Measurements from ENCODE around the gene SSR1.
"Not testable (repeated sequence)": the region's sequence is repeated elsewhere in the genome, so short reads cannot be mapped to it uniquely, and the experiment has no call there.

Gene SSR1

DNA sequence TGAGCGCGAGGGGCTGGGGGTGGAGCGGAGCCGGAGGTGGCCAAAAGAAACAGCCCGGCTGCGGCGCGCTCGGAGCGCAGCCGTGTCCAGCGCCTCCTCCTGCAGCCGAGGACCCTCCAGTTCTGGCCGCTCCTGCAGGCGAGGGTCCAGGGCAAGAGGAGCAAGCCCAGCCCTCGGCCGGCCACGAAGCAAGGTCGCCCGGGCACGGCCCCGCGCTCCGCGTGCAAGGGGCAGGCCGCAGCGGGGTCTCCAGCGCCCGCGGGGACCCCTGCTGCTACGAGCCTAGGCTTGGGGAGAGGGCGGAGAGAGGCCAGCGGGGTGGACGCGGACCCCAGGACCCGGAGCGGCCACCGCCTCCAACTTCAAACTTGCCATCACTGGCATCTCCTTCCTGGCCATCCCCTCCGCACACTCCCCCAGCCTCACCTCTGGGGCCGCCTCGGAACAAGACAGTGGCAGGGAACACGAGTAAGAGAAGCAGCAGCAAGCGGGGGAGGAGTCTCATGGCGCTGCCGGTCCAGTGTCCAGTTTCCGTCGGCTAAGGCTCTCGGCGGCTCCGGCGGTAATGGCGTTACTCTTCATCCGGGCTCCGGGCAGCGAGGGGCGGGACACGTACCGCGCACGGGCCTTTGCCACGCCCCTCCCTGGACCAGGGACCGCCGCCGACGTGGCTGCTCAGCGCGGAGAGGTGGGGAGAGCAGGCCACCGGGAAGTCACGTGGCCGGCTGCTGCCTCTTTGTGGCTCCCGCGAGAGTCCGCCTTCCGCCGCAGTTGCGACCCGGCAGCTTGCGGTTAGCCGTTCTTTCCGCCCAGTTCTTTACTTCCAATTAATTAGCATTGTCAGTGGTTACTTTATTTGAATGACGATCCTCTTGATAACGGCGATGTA lies at the start of gene SSR1:
Gene SSR1 (minus strand): TSS at position 584 of the 889 bp plus-strand sequence. CDS start 79 bp downstream, at position 505.
- DNase-seq, result peak; percentile 71 to 86 (median 79)

DNA sequence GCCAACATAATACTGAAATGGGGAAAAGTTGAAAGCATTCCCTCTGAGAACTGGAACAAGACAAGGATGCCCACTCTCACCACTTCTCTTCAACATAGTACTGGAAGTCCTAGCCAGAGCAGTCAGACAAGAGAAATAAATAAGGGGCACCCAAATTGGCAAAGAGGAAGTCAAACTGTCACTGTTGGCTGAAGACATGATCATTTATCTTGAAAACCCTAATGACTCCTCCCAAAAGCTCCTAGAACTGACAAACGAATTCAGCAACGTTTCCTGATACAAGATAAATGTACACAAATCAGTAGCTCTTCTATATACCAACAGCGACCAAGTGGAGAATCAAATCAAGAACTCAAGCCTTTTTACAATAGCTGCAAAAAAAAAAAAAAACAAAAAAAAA lies 38.9 kb upstream of the SSR1 start:
- not testable (repeated sequence) for DNase-seq

DNA sequence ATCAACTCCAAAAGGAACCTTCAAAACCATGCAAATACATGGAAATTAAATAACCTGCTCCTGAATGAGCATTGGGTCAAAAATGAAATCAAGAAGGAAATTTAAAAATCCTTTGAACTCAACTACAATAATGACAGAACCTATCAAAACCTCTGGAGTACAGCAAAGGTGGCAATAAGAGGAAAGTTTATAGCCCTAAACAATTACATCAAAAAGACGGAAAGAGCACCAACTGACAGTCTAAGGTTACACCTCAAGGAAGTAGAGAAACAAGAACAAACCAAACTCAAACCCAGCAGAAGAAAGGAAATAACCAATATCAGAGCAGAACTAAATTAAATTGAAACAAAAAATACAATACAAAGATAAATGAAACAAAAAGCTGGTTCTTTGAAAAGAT lies 37.6 kb upstream of the SSR1 start:
- not testable (repeated sequence) for DNase-seq

DNA sequence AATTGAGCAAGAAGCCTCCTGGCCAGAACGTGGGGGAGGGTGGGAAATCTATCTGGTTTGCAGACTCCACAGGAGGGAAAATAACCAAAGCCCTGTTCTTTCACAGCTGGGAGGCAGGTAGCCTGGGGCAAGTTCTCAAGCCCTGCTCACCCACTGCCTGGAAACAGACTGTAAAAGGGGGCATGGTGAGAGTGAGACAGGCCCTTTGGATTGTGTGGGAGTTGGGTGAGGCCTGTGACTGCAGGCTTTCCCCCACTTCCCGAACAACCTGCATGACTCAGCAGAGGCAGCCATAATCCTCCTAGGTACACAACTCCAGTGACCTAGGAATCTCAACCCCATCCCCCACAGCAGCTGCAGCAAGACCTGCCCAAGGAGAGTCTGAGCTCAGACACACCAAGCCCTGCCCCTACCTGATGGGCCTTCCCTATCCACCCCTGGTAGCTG lies 34.6 kb upstream of the SSR1 start:
- DNase-seq, result not testable (repeated sequence)

DNA sequence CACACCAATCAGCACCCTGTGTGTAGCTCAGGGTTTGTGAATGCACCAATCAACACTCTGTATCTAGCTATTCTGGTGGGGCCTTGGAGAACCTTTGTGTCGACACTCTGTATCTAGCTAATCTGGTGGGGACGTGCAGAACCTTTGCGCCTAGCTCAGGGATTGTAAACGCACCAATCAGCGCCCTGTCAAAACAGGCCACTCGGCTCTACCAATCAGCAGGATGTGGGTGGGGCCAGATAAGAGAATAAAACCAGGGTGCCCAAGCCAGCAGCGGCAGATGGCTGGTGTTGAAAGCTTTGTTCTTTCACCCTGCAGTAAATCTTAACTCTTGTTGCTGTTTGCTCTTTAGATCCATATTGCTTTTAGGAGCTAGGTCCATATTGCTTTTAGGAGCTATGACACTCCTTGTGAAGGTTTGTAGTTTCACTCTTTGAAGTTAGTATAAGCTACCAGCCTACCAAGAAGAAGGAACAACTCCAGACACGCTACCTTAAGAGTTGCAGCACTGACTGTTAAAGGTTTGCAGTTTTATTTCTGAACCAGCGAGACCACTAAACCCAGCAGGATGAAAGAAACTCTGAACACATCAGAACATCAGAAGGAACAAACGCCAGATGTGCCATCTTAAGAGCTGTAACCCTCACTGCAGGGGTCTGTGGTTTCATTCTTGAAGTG lies 31.9 kb upstream of the SSR1 start:
- not testable (repeated sequence) for DNase-seq

DNA sequence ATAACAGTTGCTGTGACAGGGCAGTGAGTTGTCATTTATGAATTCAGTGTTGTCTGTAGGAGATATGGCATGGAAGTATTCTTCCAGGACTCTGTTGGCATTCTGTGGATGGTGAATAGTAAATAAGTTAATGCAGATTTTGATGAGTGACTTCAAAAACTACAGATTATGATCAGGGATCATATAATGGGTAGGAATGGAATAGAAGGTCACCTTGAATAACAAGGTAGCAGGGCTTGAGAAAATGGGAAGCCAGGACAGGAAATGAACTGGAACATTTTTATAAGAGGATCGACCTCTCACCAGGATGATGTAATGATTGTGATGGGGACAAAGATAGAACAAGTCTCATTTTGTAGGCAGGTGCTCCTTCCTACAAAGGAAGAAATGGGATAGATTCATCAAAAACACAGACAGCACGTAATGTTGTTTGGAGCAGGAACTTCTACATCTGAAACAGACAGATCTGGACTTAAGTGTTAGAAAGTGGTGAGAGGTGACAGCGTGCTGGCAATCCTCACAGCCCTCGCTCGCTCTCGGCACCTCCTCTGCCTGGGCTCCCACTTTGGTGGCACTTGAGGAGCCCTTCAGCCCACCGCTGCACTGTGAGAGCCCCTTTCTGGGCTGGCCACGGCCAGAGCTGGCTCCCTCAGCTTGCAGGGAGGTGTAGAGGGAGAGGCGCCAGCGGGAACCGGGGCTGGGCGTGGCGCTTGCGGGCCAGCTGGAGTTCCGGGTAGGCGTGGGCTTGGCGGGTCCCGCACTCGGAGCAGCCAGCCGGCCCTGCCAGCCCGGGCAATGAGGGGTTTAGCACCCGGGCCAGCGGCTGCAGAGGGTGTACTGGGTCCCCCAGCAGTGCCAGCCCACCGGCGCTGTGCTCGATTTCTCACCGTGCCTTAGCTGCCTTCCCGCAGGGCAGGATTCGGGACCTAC lies 30.8 kb upstream of the SSR1 start:
- DNase-seq, result no peak

DNA sequence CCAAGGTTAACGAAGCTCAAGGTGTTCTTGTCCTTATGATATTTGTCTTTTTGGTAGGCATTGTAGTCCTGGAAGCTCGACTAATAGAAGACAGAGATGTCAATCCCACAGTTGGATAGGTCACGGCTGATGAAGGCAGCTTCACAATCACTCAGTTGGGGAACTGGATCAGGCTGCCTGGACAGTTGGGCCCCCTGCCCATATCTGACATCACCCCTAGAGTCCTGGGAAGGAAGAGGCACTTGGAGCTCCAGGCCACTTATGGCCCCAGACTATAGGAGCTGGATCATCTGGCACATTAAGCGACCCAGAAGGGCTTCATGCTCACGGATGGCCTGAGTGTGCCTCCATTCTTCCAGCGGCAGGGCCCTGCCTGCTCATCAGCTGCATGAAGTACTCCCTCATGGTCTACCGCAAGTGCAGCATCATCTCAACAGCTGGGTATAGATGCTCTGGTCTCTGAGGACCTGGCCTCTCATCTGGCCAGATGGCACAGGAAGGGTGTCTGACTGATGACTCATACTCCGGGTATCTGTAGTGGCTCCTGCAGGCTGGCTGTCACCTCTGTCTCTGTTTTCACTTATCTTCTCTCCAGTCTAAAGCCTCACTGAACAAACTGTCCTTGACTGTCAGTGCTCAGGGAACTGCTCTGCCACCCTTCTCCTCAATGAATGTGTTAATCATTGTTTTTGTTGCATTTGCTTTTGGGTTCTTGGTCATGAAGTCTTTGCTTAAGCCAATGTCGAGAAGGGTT lies 29.2 kb upstream of the SSR1 start:
- DNase-seq, result no peak

DNA sequence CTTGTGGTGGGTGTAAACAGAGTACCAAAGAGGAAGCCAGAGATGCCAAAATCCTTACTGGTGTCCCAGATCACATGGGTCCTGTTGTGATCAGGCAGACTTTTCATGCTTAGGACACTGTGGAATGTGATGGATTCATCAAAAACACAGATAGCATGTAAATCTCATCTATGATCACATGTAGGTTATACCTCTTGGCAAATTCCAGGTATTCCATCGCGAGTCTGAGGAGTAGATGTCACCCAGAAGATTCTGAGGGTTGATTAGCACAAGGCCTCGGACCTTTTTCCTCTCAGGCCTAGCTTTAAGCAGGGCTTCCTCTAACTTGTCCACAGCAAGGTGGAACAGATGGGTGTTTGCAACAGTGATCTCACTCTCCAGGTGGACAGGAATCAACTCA lies 28.3 kb upstream of the SSR1 start:
- DNase-seq, result no peak

DNA sequence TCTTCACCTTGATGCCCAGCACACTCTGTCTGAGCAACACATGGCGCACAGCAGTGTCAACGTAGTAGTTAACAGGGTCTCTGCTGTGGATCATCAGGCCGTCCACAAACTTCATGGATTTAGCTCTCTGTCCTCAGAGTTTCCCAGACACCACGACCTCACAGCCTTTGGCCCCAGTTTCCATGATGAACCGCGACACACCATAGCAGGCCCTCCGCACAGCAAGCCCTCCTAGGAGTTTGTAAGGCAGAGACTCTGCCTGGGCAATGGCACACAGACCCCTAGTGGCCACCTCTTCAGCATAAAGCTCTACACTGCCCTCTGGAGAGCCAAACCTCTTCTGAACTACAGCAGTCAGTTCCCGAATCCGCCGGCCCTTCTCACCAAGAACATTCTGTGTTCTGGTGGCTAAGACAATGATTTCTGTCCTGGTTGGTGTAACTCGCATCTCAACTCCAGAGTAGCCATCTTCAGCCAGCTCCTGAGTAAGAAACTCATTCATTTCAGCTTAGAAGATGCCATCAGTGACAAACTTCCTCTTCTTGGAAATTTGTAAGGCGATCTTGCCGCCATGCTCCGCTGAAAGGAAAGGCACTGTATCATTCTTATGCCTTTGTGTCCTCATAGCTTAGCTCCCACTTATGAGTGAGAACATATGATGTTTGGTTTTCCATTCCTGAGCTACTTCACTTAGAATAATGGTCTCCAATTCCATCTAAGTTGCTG lies 26.2 kb upstream of the SSR1 start:
- peak in 1 of 6 experiments; percentile 1 for DNase-seq

DNA sequence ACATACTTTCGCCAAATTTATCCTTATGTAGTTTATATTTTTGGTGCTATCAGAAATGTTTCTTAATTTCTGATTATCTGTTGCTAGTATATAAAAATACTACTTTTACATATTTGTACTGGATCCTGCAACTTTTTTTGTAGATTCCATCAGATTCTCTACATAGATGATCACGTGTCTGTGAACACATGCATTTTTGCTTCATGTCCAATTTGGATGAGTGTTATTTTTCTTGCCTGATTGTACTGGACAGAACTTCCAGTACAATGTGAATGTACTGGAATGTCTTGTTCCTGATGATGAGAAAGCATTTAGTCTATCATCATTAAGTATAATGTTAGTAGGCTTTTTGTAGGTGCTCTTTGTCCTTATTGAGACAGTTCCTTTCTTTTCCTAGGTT lies 25.0 kb upstream of the SSR1 start:
- no peak for DNase-seq

DNA sequence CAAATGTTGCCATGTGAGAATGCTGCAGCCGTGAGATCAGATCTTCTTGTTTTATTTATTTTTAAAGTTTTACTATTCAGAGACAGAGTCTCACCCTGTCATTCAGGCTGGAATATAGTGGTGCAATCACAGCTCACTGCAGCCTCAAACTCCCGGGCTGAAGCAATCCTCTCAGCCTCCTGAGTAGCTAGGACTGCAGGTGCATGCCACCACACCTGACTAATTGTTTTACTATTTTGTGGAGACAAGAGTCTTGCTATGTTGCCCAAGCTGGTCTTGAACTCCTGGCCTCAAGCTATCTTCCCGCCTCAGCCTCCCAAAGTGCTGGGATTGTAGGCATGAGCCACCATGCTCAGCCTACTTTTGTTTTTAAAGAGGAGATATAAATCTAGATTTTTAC lies 22.5 kb upstream of the SSR1 start:
- DNase-seq, result no peak

DNA sequence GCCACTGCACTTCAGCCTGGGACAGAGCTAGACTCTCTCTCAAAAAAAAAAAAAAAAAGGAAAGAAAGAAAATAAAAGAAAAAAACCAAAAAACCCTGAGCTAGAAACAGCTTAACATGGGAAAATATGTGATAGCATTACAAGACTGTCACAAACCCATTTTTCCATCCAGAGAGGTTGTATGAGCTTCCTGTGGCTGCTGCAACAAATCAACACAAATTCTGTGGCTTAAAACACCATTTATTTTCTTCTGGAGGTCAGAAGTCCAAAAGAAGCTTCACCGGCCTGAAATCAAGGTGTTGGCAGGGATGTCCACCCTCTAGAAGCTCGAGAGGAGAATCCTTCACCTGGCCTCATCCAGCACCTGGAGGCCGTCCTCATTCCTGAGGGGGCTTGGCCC lies 21.7 kb upstream of the SSR1 start:
- DNase-seq, result no peak

DNA sequence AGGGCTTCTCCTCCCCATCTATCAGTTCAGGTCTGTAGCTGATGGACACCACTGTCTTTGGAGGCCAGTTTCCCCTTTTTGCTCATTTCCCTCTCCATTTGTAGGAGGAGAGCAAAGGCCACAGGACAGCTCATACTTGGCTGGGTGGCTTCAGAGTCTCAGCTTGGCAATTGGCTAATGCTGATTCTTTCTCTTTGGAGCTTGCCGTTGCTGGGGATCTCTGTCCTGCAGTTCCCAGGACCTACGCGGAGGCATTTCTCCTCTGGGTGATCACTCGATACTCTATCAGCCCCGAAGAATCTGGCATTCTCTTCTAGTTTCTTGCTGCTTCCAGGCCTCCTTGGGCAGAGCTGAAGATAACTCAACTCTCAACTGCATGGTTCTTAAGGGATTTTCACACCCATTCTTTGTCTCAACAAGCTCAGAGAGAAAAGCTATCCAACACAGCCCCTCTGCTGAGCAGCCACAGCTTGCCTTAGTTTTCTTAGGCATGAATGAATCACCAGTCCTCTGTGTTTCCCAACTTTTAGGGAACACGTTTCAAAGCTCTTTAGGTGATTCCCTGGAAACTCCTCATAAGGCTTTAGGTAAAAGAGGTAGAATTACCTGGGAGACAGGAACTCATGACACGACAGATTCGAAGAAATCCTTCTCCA lies 19.2 kb upstream of the SSR1 start:
- no peak for DNase-seq

DNA sequence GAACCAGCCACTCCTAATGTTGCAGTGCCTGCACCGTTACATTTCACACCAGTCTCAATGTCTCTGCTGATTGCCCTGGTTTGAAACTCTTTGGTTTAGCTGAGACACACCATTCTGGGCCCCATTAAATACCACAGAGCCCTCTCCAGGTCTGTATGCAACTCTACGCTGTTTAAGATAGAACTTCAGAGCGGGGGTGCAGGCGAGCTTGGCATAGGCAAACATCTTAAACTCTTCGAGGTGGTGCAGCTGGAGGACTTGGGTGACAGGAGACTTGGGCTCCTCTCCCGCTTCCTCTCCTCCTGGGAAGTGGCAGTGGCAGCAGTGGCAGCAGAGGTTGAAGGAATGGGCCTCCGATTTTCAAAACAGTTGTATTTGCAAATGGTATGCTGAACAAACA lies 18.5 kb upstream of the SSR1 start:
- DNase-seq, result no peak

DNA sequence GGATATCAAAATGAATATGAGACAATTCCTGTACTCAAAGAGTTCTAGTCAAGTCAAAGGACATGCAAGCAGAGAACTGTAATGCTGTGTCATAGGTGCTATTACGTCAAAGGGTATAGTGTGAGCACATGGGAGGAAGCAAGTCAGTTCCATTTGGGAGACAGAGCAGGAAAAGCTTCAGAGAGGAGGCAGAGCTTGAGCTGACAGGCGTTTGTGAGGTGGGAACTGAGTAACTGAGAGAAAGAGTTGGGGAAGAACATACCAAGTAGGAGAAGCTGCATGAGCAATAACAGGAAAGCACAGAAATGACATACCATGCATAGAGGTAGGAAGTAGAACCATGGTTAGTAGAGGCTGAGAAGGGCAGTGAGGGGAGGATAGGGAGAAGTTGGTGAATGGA lies 15.2 kb upstream of the SSR1 start:
- no peak for DNase-seq

DNA sequence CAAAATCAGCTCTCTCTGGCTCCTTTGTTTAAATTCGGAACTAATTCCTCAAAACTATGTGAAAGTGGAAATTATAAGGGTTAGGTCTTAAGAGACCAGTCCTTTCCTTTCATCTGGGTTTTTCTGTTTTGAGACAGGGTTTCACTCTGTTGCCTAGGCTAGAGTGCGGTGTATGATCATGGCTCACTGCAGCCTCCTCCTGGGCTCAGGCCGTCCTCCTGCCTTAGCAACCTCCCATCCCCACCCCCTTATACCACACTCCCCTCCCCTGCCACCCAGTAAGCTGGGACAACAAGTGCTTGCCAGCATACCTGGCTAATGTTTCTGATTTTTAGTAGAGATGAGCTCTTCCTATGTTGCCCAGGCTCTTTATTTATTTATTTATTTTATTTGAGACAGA lies 12.8 kb upstream of the SSR1 start:
- no peak for DNase-seq

DNA sequence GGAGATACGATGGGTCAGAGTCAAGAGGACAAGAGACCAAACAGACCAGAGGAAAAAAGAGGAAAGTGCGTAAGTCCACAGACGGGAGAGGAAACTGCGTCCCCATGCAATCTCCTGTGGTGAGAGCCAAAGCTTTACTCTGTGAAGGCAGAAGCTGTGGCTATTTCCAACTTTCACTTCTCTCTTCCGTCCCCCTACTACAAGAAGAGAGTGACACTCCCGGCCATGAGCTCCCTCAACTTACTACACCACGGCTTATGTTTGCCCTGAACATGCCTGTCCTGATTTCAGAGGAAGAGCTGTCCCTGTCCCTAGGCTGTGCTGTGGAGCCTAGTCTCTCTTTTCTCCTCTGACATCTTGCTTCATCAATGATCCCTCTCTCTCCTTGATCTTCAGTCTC lies 11.5 kb upstream of the SSR1 start:
- no peak for DNase-seq

DNA sequence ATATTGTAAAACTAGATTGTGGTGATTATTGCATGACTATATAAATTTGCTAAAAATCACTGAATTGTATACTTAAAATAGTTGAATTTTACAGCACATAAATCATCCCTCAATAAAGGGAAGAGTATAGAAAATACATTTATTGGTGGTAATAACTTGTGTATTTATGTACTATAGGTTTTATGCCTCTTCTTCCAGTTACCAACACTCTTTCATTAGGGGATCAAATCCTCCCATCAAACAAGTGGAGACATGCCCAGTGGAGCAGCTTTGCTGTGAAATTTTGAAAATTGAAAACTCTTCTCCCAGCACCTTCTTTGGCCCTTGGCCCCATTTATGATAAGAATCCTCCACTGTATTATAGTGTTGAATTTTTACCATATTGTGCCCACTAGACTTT lies 10.1 kb upstream of the SSR1 start:
- DNase-seq, result no peak

DNA sequence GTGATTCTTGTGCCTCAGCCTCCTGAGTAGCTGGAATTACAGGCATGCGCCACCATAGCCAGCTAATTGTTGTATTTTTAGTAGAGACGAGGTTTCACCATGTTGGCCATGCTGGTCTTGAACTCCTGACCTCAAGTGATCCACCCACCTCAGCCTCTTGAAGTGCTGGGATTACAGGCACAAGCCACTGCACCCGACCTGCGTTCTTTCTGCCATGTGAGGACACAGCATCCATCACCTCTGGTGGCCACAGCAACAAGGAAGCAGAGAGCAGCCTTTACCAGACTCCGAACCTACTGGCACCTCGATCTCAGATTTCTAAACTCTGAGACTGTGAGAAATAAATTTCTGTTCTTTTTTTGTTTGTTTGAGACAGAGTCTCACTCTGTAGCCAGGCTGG lies 8.9 kb upstream of the SSR1 start:
- DNase-seq, result not testable (repeated sequence)

DNA sequence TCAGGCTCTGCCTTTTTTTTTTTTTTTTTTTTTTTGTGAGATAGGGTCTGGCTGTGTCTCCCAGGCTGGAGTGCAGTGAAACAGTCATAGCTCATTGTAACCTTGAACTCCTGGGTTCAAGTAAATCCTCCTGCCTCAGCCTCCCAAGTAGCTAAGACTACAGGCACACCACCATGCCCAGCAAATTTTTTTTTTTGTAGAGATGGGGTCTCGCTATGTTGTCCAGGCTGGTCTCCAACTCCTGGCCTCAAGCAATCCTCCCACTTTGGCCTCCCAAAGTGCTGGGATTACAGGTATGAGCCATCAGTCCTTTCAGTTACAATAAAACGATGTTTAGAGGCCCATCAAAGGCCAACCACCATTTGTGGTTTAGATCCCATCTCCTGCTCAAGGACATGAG lies 6.4 kb upstream of the SSR1 start:
- DNase-seq, result not testable (repeated sequence)

DNA sequence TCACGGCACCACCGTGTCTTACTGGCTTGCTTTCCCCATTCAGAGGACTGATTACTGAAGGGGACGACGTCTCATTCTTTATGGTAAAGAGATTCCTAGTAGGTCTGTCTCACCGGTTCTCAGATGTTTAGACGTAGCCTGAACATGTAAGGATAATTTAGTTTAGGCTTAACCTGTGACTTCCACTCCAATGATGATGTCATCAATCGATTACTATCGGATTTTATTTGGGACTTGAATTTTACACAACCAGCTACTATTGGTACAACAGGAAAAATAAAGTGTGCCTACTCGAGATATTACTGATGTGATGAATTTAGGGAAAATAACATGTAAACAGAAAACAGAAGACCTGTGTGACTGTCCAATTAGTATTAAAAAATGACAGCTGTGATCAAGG lies 4.5 kb upstream of the SSR1 start:
- DNase-seq, result no peak
